ENCODE measurements around the gene CACNA2D2. TPM values are rescaled to one million over a fixed set of nuclear protein-coding genes. Genes with fewer than 3 reads are reported as not detected.

The CACNA2D2 gene
- total and polyA plus RNA-seq, 2 of the 8 experiments (the other 6 are each of a cell fraction or from before 2014, with no cell fraction given), result 14.1 to 25.0 TPM

GRCh38 chr3:50324351-50325112 lies 178.9 kb downstream of the CACNA2D2 start (continued):
- no peak for TF ChIP-seq CHD7 (IDR thresholded peaks at IDR 0.05; ENCODE audit: insufficient replicate concordance, low read length)
- no peak for TF ChIP-seq EZH2 (IDR thresholded peaks at IDR 0.05; ENCODE audit: low read depth, low read length, severe bottlenecking)
- TF ChIP-seq ATF2 (IDR thresholded peaks at IDR 0.05; ENCODE audit: low read length), result 0 out of 2 replicates have a peak, but pooled peaks have one; percentile 30
- TF ChIP-seq RAD21 (IDR thresholded peaks at IDR 0.05 in 1 of 2, conservative IDR thresholded peaks at IDR 0.05 in 1 of 2; ENCODE audit: low read depth in 2 of 2, low read length in 2 of 2), result peak; percentile 80 to 88
- TF ChIP-seq TCF12 (IDR thresholded peaks at IDR 0.05; ENCODE audit: low read depth, low read length), result no peak
- no peak for TF ChIP-seq SP4 (IDR thresholded peaks at IDR 0.05; ENCODE audit: low read length)
- TF ChIP-seq SIRT6 (IDR thresholded peaks at IDR 0.05; ENCODE audit: low read length), result no peak
- no peak for TF ChIP-seq RXRA (IDR thresholded peaks at IDR 0.05; ENCODE audit: insufficient read depth, low read depth, low read length)

All from H1 (cell line).